Erythroblast (primary cell): Measurements from ENCODE around the gene CASP3.
"Not testable (repeated sequence)": the region's sequence is repeated elsewhere in the genome, so short reads cannot be mapped to it uniquely, and the experiment has no call there.

Experiments
- DNase-seq, 2 experiments: peaks; one replicate each; lab custom pipeline; 2025; lab: John Stamatoyannopoulos, UW
- GATA1 ChIP-seq: IDR thresholded peaks from 2 replicates; pipeline ENCODE4 v1.6.1; 2011; ENCODE audit warnings: low read depth, mild to moderate bottlenecking, control low read depth, low read length, moderate library complexity
- POLR2A ChIP-seq: IDR thresholded peaks from 2 replicates; pipeline ENCODE4 v1.6.1; 2011; ENCODE audit warnings: mild to moderate bottlenecking, low read length

The CASP3 gene

GRCh38 chr4:184632842-184633241 lies 16.4 kb downstream of the CASP3 start:
- DNase-seq: no peak
- TF ChIP-seq POLR2A (no peak), GATA1 (no peak)

- no peak for DNase-seq
- TF ChIP-seq GATA1: no peak
- TF ChIP-seq POLR2A: no peak
Measured at GRCh38 chr4:184628103-184628502, 21.1 kb downstream of the CASP3 start.

- DNase-seq: peak in 1 of 2 experiments; percentile 19
Measured at GRCh38 chr4:184625783-184626596, 23.3 kb downstream of the CASP3 start.

GRCh38 chr4:184624972-184625554 lies 24.2 kb downstream of the CASP3 start:
- TF ChIP-seq GATA1 (no peak), POLR2A (no peak)
- DNase-seq: no peak

GRCh38 chr4:184624504-184624903 lies 24.7 kb downstream of the CASP3 start:
- DNase-seq: not testable (repeated sequence)

GRCh38 chr4:184621518-184621917 lies 27.7 kb downstream of the CASP3 start:
- no peak for TF ChIP-seq POLR2A
- no peak for TF ChIP-seq GATA1
- no peak for DNase-seq

GRCh38 chr4:184620212-184620867 lies 28.9 kb downstream of the CASP3 start:
- TF ChIP-seq GATA1 (no peak), POLR2A (no peak)
- DNase-seq: no peak

- no peak for TF ChIP-seq POLR2A
- no peak for TF ChIP-seq GATA1
- DNase-seq: peak; percentile 9 to 54
Measured at GRCh38 chr4:184617600-184618196, 31.5 kb downstream of the CASP3 start.

GRCh38 chr4:184616633-184617551 lies 32.4 kb downstream of the CASP3 start:
- no peak for TF ChIP-seq GATA1
- no peak for TF ChIP-seq POLR2A

GRCh38 chr4:184616168-184616567 lies 33.1 kb downstream of the CASP3 start:
- not testable (repeated sequence) for DNase-seq

More at GRCh38 chr4:184616633-184617551, 32.4 kb downstream of the CASP3 start:
- DNase-seq: no peak

- DNase-seq: no peak
- TF ChIP-seq GATA1 (no peak), POLR2A (no peak)
Measured at GRCh38 chr4:184614509-184614908, 34.7 kb downstream of the CASP3 start.

- TF ChIP-seq GATA1: no peak
- no peak for TF ChIP-seq POLR2A
- DNase-seq: no peak
Measured at GRCh38 chr4:184613405-184613804, 35.8 kb downstream of the CASP3 start.

GRCh38 chr4:184612074-184612473 lies 37.2 kb downstream of the CASP3 start:
- no peak for TF ChIP-seq GATA1
- no peak for TF ChIP-seq POLR2A
- no peak for DNase-seq

GRCh38 chr4:184607429-184607828 lies 41.8 kb downstream of the CASP3 start:
- not testable (repeated sequence) for DNase-seq

GRCh38 chr4:184602857-184603256 lies 46.4 kb downstream of the CASP3 start:
- DNase-seq: not testable (repeated sequence)

- DNase-seq: not testable (repeated sequence)
Measured at GRCh38 chr4:184600982-184601381, 48.3 kb downstream of the CASP3 start.
